DMS53 (cell line): Measurements from ENCODE around the gene GPC5.
"Not testable (repeated sequence)": the region's sequence is repeated elsewhere in the genome, so short reads cannot be mapped to it uniquely, and the experiment has no call there.

Experiments used
- DNase-seq: peaks from one replicate; lab custom pipeline; 2025; lab: John Stamatoyannopoulos, UW

GPC5 gene

GRCh38 chr13:91893040-91893439 is 494.6 kb downstream of the GPC5 start:
- no peak for DNase-seq

- DNase-seq: no peak
Measured at GRCh38 chr13:91894316-91894715, 495.9 kb downstream of the GPC5 start.

DNA sequence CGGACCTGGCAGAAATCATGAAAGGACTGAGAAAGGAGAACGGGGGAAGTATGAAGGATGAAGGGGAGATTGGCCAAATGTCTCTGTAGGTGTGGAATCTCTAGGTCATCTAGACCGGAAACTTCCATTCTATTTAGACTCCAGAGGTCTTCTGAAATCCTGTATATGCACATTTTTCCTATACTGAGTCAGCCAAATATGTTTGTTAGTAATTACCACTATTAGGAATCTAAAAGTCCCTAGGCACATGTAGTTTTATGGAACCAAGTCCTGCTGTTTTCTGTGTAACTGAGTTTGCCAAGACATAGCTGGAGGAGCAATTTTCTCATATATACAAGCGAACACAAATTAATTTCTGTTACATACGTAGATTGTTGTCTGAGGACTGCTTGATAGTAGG is 498.1 kb downstream of the GPC5 start:
- DNase-seq: no peak

DNA sequence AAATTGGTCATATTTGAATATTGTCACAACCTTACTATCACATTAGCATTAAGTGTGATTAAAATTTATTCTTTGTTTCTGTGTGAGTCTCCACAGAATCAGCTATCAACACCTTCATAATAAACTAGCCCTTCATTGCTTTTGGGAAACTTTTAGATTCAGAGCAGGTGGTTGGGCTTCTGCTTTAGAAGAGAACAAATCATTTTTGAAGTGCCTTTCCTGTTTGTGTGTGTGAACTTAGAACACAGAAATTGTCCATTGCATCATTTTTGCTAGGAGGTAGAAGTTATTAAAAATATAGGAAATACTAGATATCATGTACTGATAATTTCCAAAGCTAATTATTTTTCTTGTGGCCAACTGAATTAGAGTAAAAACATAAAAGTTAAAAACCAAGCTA is 500.6 kb downstream of the GPC5 start:
- DNase-seq: not testable (repeated sequence)

GRCh38 chr13:91902291-91902690 is 503.9 kb downstream of the GPC5 start:
- no peak for DNase-seq

GRCh38 chr13:91904005-91904404 is 505.6 kb downstream of the GPC5 start:
- DNase-seq: no peak

- DNase-seq: no peak
Measured at GRCh38 chr13:91904597-91904996, 506.2 kb downstream of the GPC5 start.

- DNase-seq: no peak
Measured at GRCh38 chr13:91907398-91907797, 509.0 kb downstream of the GPC5 start.

GRCh38 chr13:91909617-91910016 is 511.2 kb downstream of the GPC5 start:
- no peak for DNase-seq

DNA sequence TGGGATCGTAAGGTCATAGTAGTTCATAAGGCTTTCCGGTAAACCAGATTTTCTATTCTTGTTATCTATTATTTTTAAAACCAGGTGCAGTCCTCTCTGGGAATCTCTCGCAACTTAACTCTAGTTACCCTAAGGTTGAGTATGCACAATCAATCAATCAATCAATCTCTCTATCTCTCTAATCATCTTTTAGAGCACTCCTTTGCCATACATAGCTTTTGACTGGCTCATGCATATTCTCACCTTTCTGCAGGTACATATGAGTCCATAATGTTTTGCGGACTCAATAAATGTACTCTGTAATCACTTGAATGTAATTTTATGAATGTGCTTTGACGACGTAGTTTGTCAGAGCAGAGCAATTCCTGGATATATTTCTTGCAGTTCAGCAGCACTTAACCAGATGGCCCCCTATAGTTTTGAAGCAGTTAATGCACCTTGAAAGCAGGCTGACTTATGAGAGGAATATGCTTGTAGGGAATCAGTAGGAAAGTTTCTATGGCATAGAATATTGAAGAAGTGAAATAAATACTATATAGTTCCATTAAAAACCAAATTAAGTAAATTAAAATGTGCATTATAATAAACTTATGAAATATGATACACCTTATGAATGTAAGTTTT is 524.7 kb downstream of the GPC5 start:
- DNase-seq: peak; percentile 3

DNA sequence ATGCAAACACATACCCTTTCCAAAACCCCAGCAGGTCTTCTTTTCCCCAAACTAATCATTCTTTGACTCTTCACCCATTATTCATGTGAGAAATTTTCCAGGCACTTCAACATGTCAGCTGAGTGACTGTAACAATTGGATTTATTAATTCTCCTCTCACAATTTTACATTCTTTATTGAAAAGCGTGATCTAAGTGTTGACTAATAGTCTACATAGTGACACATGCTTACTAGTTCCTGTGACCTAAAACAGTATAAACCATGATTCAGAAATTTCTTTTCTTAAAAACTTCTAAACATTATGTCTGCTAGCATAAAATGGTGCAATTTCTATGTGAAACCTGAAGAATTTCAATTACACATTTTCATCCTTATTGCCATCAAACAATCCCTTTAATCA is 532.3 kb downstream of the GPC5 start:
- DNase-seq: no peak

DNA sequence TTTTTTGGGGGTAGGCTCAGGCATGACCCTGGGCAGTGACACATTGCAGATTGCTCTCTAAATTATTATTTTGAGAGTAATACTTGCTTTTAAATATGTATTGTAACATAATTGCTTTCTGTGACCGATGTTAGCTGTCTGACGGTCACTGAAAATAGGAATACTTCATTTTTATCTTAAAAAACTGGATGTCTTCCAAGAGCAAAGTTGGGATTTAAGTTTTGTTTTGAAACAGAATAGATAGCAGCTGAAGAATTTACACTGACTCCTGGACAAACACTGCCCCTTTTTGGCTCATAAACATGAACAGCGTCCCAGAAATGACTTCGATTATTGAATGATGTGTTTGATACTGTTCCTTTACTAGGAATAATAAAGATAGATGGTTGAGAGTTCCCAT is 535.9 kb downstream of the GPC5 start:
- no peak for DNase-seq

DNA sequence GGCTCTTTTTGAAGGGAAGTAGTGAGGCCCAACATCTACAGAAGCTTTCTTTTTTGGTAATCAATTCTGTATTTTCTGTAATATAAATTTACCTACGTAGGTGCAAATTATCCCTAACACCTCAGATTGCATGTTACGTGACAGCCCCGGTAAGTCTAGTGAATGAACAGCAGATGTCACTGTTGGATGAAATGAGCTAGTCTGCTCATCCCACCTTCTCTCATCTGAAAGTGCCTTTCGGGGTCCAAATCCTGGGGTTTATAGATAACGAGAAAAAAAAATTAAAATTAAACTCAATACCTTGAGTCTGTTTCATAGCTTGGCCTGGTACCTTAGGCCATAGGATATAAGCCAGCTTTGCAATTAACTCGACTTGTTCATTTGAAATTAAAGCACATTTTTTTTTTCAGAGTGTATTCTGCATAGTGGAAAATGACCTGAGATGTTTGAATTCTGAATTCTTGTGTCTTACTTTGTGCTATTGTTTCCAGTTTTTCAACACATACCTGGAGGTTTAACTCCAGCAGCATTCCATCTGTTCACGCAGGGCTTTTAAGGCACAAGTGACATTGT is 548.2 kb downstream of the GPC5 start:
- peak; percentile 50 for DNase-seq

DNA sequence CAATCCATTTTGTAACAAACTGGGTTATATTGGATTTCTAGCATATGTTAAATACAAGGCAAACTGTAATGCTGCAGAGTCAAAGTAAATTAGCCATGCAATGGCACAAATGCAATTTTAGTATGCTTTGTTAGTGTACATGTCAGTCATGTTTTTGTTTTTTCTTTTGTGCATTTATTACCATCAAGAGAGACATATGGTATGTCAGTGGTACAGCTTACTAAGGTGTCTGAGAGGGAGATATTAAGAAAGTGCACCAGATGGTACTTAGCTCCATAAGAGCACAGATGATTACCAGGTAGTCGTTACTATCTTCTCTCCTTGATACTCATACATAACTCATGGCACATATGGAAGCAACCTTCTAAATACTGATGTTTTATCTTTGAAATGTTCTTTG is 550.3 kb downstream of the GPC5 start:
- no peak for DNase-seq

- DNase-seq: no peak
Measured at GRCh38 chr13:91950803-91951202, 552.4 kb downstream of the GPC5 start.

- no peak for DNase-seq
Measured at GRCh38 chr13:91955546-91956355, 557.3 kb downstream of the GPC5 start.

GRCh38 chr13:91960947-91961346 is 562.5 kb downstream of the GPC5 start:
- no peak for DNase-seq

DNA sequence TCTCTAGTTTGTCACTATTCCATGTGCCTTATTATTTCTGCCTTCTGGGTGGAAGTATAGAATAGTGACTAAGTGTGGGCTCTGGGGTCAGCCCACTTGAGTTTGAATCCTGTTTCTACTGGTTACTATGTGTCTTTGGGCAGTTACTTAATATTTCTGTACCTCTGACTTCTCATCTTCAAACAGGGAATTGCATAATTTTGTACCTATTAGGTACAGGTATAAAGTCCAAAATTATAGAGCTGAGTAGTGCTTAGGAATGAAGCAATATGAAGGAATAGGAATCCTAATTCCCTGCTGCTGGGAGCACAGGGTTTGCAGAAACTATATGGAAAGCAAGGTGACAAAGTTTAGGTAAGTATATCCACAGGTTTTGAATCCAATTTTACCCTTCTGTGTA is 564.5 kb downstream of the GPC5 start:
- no peak for DNase-seq

- no peak for DNase-seq
Measured at GRCh38 chr13:91965511-91965910, 567.1 kb downstream of the GPC5 start.

DNA sequence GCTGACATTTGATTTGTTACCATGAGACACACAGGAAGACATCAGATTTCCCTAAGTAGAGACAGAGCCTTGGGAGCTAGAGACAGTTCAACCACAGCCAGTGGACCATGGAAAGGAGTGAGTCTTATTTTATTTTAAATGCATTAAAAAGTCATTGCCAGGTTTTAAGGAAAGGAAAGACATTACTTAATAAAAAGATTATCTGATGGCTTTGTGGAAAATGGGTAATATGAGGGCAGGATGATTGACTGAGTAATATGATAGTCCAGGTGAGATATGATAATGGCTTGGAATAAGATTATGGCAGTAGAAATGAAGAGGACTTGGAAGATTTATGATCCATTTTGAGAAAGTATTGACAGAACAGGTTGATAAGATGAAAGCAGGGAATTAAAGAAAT is 580.1 kb downstream of the GPC5 start:
- DNase-seq: no peak

DNA sequence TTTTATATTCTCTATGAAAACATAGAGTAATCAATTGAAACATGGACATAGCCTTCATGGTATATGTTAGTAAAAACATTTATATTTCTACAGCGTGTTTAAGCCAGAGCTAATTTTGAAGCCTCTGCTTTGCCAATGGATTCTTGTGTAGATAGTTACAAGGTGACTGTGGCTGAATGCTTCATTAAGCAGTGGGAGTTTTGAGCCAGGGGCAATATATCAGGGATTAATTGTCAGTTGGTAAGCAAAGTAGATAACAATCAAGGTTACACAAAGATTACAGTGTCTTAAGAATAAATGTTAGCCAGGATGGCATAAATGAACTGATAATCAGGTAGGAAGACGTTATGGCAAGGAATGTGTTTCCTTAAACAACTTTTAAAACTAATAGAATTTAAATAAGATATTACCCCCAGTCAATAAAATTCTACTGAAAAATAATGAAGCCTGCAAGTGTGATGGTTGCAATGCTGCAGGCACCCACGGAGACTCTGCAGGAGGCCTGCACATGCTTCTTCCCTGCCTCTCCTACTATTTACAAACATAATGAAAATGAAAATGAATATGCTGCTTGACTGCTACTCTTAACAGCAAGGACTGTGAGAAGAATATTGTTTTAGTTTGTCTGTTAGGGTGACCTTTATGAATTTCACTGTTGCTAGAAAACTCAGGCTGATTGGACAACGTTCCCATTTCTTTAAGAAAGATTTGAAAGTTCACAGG is 588.5 kb downstream of the GPC5 start:
- no peak for DNase-seq

DNA sequence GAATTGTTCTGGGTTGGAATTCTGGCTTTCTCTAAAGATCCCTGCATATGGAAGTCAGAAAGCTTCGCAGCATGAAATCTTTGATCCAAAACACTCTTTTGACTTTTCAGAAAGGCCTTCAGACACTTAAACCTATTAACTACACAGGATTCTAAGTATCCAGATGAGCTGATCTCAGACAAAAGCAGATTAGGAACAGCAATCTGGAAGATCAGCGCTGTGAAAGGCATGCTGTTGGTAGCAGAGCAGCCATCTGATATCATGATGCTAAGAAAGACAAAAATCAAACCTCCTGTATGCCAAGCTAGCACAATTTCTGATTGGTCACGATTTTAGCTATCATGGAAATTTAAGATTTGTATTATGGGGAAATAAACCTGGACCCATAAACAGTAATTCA is 589.9 kb downstream of the GPC5 start:
- DNase-seq: no peak

- no peak for DNase-seq
Measured at GRCh38 chr13:92012787-92013186, 614.4 kb downstream of the GPC5 start.
